HG03108 (cell line): ENCODE data around the gene PLK3.
A peak's percentile ranks its signal among the peaks of the same experiment; 100 is the strongest.
"Not testable (repeated sequence)": the region's sequence is repeated elsewhere in the genome, so short reads cannot be mapped to it uniquely, and the experiment has no call there.

Source experiments
- ATAC-seq: cut with Tn5 transposase; IDR thresholded peaks from one replicate; pipeline ENCODE4 v1.9.1; 2021; ENCODE audit warnings: moderate library complexity; ENCODE audit not compliant: unreplicated experiment

PLK3 gene

DNA sequence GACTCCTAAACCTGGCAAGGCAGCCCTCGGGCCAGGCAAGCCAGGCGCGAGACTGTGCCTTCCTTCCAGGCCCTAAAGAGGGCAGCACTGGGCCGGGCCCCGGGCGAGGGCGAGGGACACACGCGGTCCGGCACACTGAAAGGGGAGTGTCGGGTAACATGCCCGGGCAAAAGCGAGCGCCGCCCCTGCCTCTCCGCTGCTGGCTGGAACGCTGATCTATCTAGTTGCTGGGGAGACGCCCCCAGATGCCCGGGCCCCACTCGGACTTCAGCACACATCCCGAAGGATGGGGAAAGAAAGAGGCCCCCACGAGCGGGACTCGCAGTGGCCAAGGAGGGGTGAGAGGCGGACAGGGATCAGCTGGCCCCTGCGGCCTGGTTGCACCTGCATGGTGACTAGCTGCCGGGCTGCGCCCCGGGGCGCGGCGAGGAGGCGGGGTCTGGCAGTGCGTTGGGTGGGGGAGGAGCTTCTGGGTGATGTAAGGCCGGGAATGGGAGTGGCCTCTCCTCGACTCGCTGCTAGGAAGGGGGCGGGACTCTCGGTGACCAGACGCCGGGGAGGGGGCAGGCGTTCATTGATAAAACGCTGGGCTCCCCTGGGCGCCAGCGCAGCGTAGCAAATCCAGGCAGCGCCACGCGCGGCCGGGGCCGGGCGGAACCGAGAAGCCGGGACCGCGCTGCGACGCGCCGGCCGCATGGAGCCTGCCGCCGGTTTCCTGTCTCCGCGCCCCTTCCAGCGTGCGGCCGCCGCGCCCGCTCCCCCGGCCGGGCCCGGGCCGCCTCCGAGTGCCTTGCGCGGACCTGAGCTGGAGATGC lies at the start of gene PLK3:
Gene PLK3, plus strand, starts transcription at position 608 of the 815 bp plus-strand sequence. Its CDS starts 87 bp downstream, at position 695.
- ATAC-seq = peak; percentile 82

DNA sequence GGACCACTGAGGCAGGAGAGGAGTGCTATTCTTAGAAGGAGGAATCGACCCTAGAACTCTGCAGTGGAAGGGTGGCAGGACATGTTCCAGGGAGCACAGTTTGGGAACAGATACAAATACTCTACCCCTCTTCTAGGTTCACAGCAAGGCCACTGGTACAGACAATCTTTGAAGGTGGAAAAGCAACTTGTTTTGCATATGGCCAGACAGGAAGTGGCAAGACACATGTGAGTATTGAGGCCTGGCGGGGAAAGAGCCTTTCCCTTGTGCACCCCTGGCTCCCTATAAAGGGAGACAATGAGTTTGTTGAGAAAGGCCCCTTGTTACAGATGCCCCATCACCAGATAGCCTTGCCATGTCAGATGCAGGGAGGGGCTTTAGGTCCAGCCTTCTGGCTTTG lies 42.8 kb upstream of the PLK3 start:
- no peak for ATAC-seq

DNA sequence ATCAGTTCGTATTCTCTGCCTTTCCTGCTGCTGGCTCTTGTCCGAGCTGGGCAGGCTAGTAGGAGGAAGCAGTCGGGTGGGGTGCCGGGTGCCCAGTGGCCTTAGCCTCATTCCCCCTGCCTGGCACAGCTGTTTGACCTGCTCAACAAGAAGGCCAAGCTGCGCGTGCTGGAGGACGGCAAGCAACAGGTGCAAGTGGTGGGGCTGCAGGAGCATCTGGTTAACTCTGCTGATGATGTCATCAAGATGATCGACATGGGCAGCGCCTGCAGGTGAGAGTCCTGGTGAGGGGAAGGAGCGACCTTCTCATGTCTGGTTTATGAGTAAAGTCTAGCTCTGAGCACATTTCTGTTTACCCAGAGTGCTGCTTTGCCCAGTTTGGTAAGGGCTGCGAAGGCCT lies 41.1 kb upstream of the PLK3 start:
- ATAC-seq = no peak

DNA sequence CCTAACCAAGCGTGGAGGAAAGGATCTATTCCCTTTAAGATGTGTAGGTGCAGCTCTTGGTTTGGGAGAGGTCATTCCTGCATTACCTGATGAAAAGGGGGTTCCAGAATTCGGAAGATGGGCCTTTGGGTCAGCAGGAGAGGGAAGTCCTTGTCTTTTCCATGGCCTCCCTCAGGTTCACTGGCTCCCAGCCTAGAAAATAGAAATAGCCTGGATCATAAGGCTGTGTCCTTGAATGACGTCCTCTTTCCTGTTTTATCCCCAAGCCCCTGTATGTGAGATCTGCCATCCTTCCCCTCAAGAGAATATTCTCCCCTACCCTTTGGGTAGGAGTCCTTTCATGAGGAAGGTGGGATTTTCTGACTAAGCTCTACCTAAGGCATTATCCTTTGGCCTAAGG lies 39.3 kb upstream of the PLK3 start:
- ATAC-seq = no peak

DNA sequence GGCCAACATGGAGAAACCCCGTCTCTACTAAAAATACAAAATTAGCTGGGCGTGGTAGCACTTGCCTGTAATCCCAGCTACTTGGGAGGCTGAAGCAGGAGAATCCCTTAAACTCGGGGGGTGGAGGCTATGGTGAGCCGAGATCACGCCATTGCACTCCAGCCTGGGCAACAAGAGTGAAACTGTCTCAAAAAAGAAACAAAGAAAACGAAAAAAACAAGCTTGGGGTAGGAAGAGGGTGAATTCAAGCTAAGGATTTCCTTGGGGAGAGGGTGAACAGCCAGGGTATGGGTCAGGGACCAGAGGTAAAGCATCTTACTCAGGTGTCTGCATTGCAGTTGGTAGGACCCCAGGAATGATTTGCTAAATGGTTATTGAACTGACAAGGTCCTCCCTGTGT lies 33.8 kb upstream of the PLK3 start:
- ATAC-seq = not testable (repeated sequence)

DNA sequence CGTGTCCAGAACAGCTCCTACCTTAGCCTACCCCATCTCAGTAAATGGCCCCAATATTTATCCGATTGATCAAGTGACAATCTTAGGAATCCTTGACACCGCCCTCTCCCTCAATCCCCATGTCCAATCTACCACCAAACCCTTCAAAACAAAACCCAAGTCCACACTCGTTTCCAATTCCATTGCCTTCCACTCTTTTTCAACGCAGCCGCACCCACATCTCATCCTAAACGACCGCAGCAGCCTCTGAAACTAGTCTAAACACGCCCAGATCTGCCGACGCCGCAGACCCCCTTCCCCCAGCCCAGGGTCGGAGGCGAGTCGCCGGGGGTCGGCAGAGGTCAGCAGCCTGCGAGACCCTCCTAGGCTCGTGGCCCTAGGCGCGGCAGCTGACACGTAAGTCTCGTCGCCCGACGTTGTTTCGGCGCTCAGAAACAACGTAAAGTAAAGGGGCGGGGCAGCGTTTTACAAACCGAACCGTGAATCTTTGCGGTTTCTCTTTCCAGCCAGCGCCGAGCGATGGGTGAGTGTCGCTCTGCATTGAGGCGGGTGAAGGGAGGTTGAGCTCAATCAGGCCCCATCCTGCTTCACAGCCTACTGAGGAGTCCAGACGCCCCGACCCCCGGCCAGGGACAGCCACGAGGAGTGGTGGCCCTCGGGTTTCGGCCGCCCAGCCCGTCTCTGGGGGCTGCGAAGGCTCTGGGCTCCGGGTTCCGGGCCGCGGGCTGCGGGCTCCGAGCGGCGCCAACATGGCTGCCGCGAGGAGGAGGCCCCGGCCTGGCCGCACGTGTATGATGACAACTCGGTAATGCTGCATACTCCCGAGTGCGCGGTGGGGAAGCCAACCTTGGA lies 24.9 kb upstream of the PLK3 start, which contains the start of gene RPS8:
Gene RPS8, plus strand, starts transcription at position 463 of the 852 bp plus-strand sequence. Its CDS starts 57 bp downstream, at position 520.
- peak; percentile 79 for ATAC-seq

DNA sequence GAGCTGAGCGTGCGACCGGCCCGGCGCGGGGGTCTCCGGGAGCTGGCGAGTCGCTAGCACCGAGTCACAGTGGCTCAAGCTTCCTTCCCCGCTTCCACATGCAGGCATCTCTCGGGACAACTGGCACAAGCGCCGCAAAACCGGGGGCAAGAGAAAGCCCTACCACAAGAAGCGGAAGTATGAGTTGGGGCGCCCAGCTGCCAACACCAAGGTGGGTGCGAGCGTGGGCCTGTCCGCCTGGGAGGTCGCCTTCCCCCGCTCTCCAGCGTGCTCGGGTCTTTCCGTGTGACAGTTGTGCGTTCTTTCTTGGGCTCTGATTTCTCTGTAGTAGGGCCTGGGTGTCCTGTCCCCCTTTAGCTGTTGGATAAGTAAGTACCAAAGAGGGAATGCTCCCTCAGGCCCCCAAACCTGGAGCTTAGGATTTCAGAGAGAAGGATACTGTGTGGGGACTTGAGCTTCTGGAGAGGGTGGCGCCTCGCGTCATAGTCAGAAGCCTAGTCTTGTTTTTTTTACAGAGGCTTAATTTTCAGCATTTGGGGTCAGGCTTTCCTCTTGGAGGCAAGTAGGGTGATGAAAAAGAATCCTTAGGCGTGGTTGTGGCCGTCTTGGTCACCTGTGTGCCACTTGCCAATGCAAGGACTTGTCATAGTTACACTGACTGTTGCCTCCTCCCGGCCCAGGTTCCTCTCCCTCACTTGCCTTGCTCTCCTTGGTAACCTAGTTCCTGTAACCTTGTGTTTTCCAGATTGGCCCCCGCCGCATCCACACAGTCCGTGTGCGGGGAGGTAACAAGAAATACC lies 24.0 kb upstream of the PLK3 start:
- ATAC-seq = peak; percentile 10

DNA sequence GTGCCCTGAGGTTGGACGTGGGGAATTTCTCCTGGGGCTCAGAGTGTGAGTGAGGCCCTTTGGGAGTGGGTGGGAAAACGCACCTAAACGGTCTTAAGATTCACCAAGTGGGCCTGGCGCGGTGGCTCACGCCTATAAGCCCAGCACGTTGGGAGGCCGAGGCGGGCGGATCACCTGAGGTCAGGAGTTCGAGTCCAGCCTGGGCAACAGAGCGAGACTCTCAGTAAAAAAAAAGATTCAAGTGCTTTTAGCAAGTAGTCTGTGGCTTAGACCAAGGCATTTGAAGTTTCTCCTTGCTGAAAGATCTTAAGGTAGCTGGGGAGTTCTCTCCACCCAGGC lies 23.5 kb upstream of the PLK3 start:
- ATAC-seq = no peak

DNA sequence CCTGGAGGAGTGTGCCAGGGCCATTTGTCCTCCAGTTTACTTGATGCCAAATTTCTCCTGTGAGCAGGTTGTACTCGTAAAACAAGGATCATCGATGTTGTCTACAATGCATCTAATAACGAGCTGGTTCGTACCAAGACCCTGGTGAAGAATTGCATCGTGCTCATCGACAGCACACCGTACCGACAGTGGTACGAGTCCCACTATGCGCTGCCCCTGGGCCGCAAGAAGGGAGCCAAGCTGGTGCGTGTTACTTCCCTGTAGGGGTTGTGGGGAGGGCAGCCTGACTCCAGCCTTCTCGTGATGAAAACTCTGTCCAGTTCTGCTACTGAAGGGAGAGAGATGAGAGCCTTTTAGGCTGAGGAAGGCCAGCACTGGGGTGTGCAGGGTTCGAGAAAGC lies 22.6 kb upstream of the PLK3 start:
- no peak for ATAC-seq

DNA sequence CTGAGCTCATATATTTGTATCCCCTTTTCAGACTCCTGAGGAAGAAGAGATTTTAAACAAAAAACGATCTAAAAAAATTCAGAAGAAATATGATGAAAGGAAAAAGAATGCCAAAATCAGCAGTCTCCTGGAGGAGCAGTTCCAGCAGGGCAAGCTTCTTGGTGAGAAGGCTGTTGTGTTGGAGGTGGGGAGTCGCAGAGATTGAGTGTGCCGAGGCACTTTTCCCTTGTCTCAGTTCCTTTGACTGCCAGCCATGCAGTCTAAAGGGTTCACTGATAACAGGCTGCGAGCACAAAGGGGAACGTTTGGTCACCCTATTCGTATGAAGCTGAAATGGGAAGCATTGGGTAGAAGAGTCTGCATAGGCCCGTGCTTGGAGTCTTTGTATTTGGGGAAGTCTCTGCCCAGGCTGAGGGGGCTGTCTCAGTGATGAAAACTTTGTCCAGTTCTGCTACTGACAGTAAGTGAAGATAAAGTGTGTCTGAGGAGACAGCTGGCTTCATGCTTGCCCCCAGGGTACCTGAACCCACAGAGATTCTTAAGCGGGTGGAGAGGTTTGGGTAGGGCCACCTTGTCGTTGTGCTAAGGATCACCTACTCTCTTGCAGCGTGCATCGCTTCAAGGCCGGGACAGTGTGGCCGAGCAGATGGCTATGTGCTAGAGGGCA lies 22.1 kb upstream of the PLK3 start:
- no peak for ATAC-seq

DNA sequence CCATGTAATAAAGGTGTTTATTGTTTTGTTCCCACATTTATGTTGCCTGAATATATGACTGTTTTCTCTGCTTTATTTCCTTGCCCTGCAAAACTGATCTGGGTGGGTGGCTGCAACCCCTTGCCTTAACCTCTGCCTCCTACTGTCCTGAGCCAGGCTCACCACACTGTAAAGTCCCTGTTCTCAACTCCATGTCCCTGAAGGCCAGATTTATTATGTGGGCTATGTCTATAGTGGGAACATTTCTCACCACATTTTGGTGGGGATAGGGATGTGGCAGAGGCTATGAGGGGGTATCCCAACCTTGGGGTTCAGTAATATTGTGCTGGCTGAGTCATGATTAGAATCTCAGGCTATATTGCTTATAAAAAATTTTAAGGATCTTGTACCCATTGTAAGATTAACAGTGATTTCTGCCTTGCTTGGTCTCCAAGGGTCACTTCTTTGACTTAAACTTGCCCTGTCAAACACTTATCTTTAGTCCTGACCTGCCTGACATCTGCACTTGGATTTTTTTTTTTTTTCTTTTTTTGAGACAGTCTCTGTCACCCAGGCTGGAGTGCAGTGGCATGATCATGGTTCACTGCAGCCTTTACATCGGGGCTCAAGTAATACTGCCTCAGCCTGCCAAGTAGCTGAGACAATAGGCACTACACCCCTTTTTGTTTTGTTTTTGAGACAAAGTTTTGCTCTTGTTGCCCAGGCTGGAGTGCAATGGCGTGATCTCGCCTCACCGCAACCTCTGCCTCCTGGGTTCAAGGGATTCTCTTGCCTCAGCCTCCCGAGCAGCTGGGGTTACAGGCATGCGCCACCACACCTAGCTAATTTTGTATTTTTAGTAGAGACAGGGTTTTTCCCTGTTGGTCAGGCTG lies 21.2 kb upstream of the PLK3 start:
- ATAC-seq = no peak

DNA sequence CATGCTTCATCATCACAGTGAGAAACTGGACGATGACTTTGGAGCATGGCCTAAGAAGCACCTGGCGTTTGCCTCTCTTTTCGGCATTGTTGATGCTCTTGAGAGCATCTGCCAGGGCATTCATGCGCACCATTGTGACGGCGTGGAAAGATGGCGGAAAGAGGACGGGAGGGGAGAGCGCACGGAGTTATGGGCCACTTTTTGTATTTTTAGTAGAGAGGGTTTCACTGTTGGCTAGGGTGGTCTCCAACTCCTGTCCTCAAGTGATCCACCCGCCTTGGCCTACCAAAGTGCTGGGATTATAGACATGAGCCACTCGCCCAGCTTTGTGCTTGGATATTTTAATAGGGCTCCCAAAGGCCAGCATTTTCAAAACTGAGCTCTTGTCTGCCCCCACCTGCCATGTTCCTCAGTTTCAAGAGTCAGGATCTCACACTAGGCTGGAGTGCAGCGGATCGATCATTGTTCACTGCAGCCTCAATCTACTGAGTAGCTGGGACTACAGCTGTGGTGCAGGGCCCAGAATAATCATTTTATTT lies 19.5 kb upstream of the PLK3 start:
- ATAC-seq = no peak

DNA sequence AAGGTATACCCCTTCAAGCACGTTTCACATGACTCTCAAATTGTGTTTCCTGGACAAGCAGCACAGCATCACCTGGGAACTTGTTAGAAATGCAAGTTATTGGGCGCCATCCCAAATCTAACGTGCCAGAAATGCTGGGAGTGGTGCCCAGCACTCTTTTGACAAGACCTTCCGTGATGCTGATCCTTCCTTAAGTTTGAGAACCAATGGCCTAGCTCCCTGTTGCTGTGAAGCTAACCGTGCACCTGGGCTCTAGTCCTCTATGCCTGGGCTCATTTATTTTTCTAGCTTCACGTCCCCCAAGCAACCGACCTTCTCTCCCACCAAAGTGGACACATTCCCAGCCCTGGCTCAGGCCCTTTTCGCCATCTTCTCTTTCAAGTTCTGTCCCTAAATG lies 16.5 kb upstream of the PLK3 start:
- no peak for ATAC-seq

DNA sequence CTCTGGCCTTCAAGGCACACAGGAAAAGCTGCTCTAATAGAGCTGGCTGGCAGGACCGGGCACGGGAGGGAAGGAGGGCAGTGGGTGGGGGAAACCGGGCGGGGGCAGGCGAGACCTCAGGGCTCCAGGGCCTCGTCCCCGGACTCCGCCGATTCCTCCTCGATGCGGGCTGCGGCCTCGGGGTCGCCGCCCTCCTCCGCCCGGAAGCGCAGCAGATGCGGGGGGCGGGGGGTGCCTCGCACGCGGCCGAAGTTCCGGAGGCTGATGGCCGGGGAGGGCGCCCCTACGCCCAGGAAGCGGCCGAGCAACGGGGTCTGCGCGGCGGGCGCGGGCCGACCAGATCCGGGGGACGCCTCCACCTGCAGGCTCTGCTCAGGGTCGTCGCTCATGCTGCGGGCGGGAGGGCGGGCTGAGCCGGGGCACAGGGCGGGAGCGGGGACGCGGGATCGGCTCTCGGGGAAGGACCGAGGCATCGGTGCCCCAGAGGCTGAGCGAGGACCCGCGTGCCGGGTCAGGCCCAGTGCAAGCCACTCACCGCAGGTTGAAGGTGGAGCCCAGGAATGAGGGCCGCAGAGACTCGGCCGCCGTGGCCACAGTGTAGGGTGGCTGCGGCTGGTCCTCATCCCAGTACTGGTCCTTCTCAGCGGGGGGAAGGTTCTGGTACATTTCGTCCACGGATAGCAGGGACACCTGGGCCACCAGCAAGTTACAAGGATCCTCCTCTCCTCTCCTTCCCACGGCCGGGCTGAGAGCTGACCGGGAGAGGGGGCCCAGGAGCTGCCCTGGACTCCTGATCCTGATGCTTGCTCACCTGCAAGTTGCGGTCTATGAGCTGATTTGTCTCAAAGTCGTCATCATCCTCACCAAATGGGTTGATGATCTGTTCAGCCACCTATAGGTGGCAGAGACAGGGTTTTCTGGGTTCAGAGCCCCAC lies 15.8 kb upstream of the PLK3 start:
- no peak for ATAC-seq

DNA sequence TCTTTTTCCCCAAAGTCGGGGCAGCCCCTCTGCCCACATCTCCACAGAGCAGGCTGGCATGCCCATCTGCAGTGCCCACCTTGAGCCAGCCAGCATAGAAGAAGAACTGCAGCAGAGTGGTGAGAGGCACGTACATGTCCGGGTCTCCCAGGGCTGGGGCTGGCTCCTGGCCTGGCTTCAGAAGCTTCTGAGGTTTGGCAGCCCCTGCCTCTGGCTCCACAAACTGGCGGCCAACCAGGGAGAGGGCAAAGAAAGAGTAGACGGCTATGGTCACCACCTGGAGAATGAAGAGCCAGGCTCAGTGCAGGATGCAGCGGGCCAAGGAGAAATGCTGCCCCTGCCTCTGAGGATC lies 15.2 kb upstream of the PLK3 start:
- no peak for ATAC-seq

DNA sequence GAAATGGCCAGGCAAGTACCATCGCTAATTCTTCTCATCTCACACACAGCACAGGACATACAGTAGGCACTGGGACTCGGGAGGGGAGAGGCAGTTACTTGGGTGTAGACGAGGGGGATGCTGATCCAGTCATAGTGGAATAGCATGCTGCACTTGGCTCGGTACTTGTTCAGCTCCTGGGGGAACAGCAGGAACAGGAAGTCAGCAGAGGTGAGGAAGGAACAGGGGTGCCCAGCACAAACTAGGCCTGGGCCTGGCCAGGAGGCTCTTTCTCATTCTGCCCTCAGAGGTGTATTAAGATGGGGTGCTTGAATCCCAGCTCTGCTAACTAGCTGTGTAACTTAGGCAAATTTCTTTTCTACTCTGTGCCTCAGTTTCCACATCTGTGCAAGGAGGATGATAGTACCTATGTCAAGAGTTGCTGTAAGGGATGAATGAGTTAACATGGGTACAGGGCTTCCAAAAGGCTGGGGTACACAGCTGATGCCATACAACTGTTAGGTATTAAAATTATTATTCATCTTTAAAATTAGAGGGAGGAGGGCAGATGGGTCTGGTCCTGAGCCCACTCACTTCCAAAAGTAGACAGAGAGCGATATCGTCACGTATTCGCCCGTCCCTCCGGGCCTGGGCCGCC lies 14.6 kb upstream of the PLK3 start:
- ATAC-seq = no peak

DNA sequence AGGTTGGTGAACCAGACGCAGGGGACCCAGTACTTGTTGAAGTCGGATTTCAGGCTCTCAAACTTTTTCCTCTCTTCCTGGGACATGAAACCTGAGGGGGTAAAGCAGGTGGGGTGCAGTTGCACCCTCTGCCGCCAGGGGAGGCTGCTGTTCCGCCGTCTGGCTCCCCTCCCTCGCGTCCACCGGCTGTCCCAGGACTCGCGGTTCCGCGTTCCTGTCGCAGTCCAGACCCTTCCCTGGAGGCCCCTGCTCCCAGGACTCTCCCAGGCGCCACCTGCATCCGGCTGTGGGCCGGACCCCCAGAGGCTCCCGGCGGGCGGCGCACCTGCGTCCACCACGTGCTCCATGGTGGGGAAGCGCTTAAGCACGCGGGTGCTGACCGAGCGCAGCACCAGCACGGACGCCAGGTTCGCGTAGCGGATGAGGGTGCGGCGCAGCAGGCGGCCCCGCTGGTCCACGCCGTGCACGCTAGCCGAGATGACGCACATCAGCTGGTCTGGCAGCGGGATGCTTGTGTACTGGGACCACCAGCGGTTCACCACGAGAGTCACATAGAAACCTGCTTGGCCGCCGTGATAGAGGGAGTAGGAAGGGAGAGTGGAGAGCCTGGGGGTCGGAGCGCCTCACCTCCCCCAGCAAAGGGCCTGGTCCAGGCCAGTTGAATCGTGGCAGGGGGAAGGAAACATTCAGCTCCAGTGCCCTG lies 13.9 kb upstream of the PLK3 start:
- peak; percentile 42 for ATAC-seq
